ELF-1 (cell line): ENCODE results near the gene GPR35.

Experiments used
- DNase-seq: peaks from one replicate; pipeline ENCODE4 v3.0.0-alpha.2; 2016; ENCODE audit warnings: low read depth, low spot score

GPR35 gene

GRCh38 chr2:240637901-240638345, 12.6 kb downstream of the GPR35 start:
- no peak for DNase-seq

GRCh38 chr2:240638512-240639160, 13.4 kb downstream of the GPR35 start:
- DNase-seq: no peak

- DNase-seq: no peak
These were observed 14.3 kb downstream of the GPR35 start for GRCh38 chr2:240639566-240639965.

- DNase-seq: peak; percentile 76
These were observed 15.7 kb downstream of the GPR35 start for GRCh38 chr2:240640939-240641338.

GRCh38 chr2:240642061-240642805, 17.0 kb downstream of the GPR35 start:
- no peak for DNase-seq

GRCh38 chr2:240642806-240643092, 17.5 kb downstream of the GPR35 start:
- DNase-seq: no peak

GRCh38 chr2:240643093-240643810, 18.0 kb downstream of the GPR35 start:
- DNase-seq: no peak

- DNase-seq: no peak
These were observed 18.5 kb downstream of the GPR35 start for GRCh38 chr2:240643811-240644150.

- no peak for DNase-seq
These were observed 18.9 kb downstream of the GPR35 start for GRCh38 chr2:240644171-240644651.

GRCh38 chr2:240644859-240645301, 19.6 kb downstream of the GPR35 start:
- DNase-seq: no peak

- DNase-seq: no peak
These were observed 20.1 kb downstream of the GPR35 start for GRCh38 chr2:240645346-240645745.

GRCh38 chr2:240645801-240646175, 20.5 kb downstream of the GPR35 start:
- no peak for DNase-seq

- DNase-seq: no peak
These were observed 21.1 kb downstream of the GPR35 start for GRCh38 chr2:240646176-240646899.

GRCh38 chr2:240646900-240647502, 21.7 kb downstream of the GPR35 start:
- no peak for DNase-seq

GRCh38 chr2:240647503-240648154, 22.3 kb downstream of the GPR35 start:
- no peak for DNase-seq

- no peak for DNase-seq
These were observed 22.9 kb downstream of the GPR35 start for GRCh38 chr2:240648155-240648649.

- DNase-seq: no peak
These were observed 23.5 kb downstream of the GPR35 start for GRCh38 chr2:240648650-240649275.

GRCh38 chr2:240649331-240649730, 24.1 kb downstream of the GPR35 start:
- no peak for DNase-seq

GRCh38 chr2:240650254-240650965, 25.1 kb downstream of the GPR35 start:
- DNase-seq: no peak

- no peak for DNase-seq
These were observed 25.9 kb downstream of the GPR35 start for GRCh38 chr2:240651185-240651584.
